Articular chondrocyte of knee joint (primary cell): ENCODE data around the gene CDKL2. TPM values are rescaled to one million over a fixed set of nuclear protein-coding genes. Genes with fewer than 3 reads are reported as not detected.

Experiments
- small RNA-seq: library from RNA; depleted of rRNA; stranded (forward); fragments of <200 nt; gene quantifications from one replicate; pipeline ENCODE3, GENCODE V24; 2012
- total RNA-seq: library from RNA; depleted of rRNA; stranded (reverse); fragments of >200 nt; gene quantifications from 2 replicates; pipeline ENCODE4 v1.2.3, GENCODE V29; 2012

The CDKL2 gene
- 0.26 and 2.5 TPM in 2 replicates for total RNA-seq

GRCh38 chr4:75630174-75630936 lies at the start of gene CDKL2:
Gene CDKL2 (minus strand): TSS chr4:75630528. CDS start chr4:75625988, 4,540 bp downstream.

GRCh38 chr4:75673027-75673958 lies 43.0 kb upstream of the CDKL2 start, which contains the start of gene G3BP2:
Gene G3BP2 (minus strand): TSS chr4:75673411. CDS start chr4:75662025, 11,386 bp downstream.

DNA sequence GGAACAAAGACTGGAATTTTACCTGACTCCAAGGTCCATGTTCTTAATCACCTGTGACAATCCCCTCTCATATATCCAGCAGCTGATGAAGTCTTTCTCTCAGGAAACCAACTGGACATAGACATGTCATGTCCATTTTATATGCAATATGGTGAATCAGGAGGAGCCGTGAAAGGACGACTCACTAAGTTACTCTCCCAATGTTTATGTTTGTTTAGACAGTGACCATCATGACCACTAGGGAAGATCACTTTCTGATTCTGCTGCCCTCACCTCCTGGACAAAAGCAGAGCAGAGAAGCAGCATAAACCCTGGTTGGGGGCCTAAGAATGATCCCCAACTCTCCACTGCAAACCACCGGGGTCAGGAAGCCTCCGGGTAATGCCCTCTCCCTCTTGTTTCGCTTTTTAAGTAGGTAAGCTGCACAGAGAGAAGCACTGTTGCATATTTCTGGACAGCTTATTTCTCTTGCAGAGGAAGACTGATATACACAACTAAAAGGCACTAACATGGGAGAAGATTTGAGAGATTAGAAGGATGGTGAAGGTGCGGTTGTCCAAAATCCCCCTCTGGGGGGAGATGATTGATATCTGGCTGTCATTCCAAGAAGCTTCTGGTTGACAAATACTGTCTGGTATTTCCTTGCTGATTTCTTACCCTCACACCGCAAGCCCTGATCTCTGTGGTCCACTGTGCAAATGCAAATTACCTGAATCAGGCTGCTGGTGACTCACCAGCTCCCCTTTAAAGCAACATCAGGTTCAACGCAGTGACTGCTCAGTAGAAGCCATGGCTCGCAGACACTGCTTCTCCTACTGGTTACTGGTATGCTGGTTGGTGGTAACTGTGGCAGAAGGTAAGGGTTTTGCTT lies 74.8 kb downstream of the CDKL2 start, which contains the start of gene ODAPH:
ODAPH (plus strand) TSS at position 773 of the 871 bp plus-strand sequence; CDS start at position 790, 17 bp downstream.

Small RNA genes within 50 kb of the gene (small RNA-seq; reads per million reads assigned to genes)
- not detected for gene RF00019

Other genes with a start within 250 kb of the CDKL2 start
- gene RCHY1, start 116.1 kb downstream of the CDKL2 start, total RNA-seq = 28.2 and 30.9 TPM in 2 replicates
- 21.9 and 23.3 TPM in 2 replicates for gene THAP6, start 116.1 kb downstream of the CDKL2 start, total RNA-seq
- not detected in 2 replicates for gene ODAPH, start 74.5 kb downstream of the CDKL2 start, total RNA-seq
- 136 and 145 TPM in 2 replicates for gene G3BP2, start 42.9 kb upstream of the CDKL2 start, total RNA-seq
- 133 and 136 TPM in 2 replicates for gene USO1, start 94.0 kb upstream of the CDKL2 start, total RNA-seq